Ovary (tissue), 3 donors: ENCODE measurements around the gene NLRC5.

Experiments
- CTCF ChIP-seq, 3 donors: fragments of 450-650 bp in 2 of 3; fragments of 200-600 bp in 1 of 3; IDR thresholded peaks; one replicate each; pipeline versions ENCODE4 v1.5.1 to v1.8.0; 2016 to 2022; ENCODE audit warnings: antibody characterized with exemption in 3 of 3, mild to moderate bottlenecking in 1 of 3
- EP300 ChIP-seq: sonication (generic); formaldehyde crosslinking; IDR thresholded peaks from one replicate; pipeline ENCODE4 v1.6.1; 2017; ENCODE audit warnings: antibody characterized with exemption
- POLR2A ChIP-seq: fragments of 450-650 bp; IDR thresholded peaks from one replicate; pipeline ENCODE4 v1.6.1; 2017; ENCODE audit warnings: antibody characterized with exemption, mild to moderate bottlenecking, moderate library complexity
- donor health status: DM: no; HTN: no; CAD: no.

- TF ChIP-seq CTCF (IDR thresholded peaks at IDR 0.05) (no peak), POLR2A (no peak), EP300 (no peak)
Measured at GRCh38 chr16:56989988-56990387, 631 bp downstream of the NLRC5 start.
